NOMO-1 (cell line): ENCODE data around the gene ASB13.
"Not testable (repeated sequence)": the region's sequence is repeated elsewhere in the genome, so short reads cannot be mapped to it uniquely, and the experiment has no call there.

Experiments
- DNase-seq, 2 experiments: peaks; one replicate each; lab custom pipeline; 2025; ENCODE audit not compliant: unreplicated experiment in 2 of 2; lab: John Stamatoyannopoulos, UW

ASB13 gene

DNA sequence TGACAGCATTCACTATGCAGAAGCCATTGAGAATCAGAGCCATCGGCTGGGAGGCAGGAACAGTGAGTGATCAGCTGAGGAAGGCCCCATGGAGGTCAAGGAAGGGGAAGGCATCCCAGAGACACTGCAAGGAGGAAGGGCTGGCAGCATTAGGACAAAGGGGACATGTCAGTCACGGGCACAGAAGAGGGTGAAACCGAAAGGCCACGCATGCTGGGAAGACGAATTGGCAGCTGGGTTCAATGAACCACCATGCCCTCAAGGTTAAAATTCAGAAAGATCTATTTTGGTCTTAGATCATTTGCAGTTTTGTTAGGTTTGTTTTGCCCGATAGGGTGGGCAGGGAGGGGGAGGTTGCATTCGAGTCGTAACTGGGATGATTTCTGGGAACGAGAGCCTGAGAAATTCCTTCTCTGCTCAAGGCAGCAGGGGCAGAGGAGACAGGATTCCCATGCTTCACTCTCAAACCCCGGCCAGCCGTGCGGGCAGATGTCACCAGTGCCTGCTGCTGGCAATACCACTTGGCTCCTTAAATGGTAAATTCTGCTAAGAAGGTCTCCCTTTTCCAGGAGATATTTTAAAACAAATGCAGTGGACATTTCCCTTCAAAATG, 57.7 kb downstream of the ASB13 start:
- no peak for DNase-seq

DNA sequence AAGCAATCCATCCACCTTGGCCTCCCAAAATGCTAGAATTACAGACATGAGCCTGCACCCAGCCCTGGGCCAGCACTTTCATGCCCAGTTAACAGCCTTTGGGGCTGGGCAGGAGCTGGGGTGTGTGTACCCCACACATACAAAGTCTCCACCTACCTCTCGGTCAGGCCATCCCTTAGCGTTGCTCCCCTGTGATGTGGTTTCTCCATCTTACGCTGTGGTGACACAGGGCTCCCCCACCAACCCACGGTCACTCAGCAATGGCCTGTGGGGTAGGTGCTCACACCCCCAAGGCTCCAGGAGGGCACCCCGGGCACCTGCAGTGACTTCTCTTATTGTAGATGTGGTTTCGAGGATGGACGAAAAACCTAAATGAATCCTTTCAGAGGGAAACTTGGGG, 58.8 kb downstream of the ASB13 start:
- DNase-seq, result no peak

DNA sequence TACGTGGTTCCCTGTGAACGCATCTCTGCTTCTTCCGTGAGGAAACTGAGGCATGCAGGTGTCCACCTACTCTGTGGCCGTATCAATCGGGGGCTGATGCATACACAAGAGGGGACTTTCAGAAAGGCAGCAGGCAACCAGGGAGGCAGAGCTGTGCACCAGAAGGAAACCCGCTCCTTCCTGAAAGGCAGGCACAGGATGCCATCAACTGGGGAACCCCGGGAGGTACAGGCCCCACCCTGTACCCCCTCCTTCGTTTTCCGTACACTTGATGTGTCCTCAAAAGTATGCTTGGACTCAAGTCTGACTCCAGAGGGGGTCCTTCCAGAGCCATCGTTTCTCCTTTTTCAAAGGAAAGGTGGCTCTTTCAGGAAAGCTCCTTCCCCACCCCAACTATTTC, 59.5 kb downstream of the ASB13 start:
- DNase-seq, result no peak

DNA sequence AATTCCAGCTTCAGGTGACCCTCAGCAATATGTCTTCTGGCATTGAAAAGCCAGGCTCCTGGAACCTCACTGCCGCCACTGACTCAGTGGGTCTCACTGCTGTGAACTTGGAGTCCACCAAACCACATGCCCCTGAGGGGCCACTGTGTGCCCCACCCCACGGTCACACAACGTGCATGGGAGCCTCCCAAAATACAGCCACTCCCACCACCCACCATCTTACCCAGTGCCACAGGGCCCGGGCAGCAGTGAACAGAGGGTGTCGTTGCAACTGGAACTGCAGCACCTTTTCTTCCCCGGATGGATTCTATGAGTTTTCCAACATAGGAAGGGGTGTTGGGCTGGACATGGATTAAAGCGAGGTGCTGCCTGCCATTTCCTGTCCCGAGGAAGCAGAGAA, 60.1 kb downstream of the ASB13 start:
- no peak for DNase-seq

DNA sequence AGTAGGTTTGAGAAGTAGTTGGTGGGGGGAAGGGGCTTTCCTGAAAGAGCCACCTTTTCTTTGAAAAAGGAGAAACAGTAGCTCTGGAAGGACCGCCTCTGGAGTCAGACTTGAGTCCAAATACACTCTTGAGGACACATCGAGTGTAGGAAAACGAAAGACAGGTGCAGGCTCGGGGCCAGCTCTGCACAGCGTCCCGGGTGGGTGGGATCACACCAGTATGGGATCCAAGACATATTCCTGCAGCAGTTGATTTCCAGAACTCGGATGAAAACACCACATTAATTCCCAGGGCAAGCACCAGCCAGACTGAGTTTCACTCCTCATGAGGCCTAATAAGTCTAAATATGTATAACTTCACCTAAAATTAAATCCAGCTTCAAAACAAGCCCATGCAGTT, 61.4 kb downstream of the ASB13 start:
- DNase-seq, result no peak

DNA sequence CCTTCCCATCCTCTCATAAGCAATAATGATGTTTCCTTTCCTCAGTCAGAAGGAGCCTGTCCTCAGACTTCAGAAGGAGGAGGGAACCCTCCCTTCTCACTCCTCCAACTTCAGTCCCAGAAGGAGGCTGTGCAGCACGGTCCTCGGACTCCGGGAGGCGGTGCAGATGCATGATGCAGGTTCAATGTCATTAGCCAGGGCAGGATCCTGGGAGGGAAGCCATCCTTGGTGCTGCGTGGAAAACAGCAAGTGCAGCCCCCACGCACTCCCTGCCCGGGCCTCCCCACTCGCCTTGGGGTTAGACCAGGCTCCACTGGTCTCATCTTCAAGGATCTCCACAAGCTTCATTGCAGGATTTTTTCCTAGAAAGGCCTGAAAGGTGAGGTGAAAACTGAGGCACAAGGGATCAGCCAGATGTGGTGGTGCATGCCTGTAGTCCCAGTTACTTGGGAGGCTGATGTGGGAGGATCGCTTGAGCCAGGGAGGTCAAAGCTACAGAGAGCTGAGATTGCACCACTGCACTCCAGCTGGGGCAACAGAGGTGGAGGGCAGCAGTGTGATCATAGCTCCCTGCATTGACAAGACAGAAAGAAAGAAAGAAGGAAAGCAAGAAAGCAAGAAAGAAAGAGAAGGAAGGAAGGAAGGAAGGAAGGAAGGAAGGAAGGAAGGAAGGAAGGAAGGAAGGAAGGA, 62.0 kb downstream of the ASB13 start:
- DNase-seq, result no peak

DNA sequence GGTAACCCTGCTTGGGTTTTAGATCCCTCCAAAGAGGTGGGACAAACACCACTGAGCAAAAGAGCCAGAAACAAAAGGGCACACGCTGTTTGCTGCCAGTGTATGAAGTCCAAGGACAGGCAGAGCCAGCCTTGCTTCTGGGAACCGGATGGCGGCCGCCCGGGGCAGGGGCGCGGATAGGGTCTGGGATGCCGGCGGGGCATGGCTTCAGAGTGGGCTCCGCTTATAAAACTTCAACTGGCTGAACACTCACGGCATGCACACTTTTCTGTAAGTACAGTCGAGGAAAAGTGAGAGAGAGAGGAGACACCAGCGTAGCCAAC, 62.6 kb downstream of the ASB13 start:
- no peak for DNase-seq

DNA sequence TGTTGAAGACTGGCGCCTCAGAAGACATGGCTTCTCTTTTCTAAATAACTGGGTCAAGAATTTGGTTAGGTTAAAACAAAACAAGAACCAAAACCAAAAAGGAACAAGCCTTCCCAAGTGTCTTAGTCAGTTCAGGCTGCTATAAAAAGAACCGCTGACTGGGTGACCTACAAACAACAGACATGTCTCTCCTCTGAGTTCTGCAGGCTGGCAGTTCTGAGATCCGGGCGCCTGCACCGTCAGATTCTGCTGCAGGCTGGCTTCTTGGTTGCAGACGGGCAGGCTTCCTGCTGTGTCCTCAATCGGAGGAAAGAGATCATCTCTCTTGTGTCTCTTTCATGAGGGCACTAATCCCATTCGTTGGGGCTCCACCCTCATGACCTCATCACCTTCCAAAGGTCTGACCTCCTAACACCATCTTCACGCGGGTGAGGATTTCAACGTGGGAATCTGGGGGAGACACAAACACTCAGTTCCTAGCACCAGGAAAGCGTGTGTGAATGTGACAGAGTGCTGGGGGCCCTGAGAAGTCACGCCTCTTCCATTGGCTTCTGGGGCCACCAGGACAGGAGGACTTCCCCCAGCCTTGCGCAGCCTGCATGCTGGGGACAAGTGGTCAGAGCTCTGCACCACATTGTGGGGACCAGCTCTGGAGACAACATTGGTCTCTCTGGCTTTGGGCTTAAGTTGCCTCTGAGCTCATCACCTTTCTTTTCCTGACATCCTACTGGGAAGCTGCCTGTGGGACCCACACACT, 63.1 kb downstream of the ASB13 start:
- DNase-seq, result no peak

DNA sequence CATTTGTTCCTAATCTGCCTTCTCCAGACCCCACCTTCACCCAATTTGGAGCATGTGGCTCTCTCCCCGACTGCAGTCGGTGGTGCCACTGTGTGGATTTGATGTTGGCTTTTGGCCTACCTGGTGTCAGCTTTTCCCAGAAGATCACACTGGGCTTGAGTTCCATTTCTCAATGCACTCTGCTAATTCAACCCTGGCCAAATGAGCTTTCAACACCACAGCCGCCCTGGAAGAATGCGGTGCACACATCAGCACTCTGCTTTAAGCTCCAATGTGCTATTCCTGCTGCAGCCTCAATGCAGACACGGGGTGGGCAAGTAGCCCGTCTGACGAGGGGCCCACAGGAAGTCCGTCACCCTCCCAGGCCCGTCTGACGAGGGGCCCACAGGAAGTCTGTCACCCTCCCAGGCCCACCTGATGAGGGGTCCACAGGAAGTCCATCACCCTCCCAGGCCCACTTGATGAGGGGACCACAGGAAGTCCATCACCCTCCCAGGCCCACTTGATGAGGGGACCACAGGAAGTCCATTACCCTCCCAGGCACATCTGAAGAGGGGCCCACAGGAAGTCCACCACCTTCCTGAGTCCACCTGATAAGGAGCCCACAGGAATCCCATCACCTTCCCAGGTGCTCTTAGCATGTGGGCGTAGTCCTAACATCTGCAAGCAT, 64.4 kb downstream of the ASB13 start:
- DNase-seq, result no peak

DNA sequence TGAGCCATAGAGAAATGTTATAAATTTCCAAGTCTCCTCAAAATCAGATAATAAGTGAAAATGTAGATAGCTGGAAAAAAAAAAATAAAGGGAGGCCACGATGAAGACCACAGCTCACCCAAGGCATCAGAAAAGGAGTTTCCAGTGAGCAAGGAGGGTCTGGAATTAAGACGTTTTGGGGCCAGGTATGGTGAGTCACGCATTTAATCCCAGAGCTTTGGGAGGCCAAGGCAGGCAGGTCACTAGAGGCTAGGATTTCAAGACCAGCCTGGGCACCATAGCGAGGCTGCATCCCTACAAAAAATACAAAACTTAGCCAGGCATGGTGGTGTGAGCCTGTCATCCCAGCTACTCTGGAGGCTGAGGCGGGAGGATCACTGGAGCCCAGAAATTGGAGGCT, 65.5 kb downstream of the ASB13 start:
- DNase-seq, result no peak

DNA sequence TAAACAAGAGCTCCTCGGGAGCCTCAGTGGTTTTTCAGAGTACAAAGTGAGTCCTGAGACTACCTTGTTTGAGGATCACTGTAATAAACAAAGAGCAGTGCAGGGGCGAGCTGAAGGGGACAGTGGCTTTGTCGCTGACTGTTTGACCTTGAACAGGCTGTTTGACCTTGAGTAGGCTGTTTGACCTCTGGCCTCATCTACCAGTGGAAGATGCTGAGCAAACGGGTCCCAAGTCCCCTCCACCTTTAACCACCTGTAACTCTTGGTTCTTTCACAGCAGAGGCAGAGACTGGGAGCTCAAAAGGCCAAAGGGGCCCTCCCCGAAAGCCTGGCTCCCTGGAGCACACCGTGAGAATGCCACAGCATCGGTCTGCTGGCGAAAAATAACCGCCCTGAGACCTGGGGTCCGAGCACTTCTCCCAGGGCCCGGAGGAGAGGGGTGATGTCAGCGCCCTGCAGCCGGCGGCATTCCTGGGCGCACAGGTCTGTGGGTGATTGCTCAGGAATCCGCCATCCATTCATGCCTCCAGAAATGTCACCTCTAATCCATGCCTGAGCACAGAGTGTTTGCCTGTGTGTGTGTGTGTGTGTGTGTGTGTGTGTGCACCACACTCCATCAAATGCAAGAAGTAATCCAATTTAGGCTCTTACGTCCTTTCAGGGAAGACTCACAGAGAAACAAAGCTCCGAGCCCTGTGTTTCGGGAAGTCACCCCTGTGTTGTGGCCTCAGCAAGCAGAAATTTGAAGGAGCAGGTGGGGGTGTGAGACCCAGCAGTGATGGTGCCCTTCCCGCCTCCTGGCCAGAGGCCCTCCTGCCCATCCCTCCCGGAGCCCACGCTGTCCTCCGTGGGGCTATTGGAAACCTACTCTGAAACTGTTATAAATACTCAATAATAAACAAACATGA, 66.5 kb downstream of the ASB13 start:
- no peak for DNase-seq

DNA sequence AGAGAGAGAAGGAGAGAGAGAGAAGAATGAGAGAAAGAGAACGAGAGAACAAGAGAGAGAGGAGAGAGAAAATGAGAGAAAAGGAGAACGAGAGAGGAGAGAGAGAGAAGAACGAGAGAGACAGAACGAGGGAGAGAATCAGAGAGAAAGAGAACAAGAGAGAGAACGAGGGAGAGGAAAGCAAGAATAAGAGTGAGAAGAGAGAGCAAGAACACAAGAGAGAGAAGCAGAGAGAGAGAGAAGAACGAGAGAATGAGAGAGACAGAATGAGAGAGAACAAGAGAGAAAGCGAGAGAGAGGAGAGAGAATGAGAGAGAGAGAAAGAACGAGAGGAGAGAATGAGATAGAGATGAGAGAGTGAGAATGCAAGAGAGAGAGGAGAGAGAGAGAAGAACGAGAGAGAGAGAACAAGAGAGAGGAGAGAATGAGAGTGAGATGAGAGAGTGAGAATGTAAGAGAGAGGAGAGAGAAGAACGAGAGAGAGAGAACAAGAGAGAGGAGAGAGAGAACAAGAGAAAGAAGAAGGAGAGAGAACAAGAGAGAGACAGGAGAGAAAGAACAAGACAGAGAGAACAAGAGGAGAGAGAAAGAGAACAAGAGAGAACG, 68.2 kb downstream of the ASB13 start:
- DNase-seq, result no peak

DNA sequence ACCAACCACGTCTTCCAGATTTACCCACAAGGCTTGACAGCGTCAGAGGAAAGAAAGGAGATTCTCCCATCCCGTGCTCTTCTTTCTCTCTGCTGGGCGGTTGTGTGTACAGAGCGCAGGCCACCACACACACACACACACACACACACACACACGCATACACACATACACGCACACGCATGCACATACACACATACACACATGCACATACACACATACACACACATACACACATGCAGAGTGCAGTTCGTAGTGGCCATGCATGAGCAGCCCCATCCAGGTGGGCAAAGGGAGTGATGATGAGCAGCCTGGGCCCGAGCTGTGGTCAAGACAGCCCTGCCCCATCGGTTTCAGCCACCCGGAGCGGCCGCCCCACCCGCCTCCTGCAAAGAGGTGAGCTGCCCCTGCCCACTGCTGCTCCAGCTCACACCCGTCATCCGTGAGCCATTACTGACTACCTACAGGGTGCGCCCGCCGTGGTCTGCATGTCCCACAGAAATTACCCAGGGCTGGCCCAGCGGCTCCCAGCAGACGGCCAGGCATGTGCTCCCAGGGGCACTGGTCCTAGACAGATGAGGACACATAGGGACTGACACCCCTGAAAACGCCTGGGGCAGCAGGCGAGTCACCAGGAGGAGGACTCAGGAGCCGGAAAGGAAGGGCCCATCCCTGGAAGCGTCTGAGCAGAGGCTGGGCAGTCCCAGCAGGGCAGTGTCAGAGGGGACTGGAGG, 69.6 kb downstream of the ASB13 start:
- no peak for DNase-seq

DNA sequence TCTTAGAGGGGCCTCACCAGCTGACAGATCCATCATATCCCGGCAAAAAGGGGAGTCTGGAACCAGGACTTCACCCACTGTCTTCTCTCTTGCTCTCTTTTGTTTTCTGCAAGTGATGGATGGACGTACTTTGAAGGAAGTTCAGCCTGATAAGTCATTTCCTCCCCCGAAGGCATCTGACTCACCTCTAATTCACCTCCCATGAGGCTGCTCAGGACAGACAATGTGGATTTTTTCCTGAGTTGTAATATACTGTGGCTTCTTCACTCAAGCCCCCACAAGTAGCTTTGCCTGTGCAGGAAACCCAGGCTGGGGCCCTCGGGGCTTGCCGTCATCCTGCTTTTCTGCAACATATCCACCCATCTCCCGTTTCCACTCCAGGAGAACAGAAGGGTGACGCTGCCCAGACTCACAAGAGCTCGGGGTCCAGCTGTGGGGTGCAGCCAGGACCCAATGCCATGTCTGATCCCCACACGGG, 70.4 kb downstream of the ASB13 start:
- peak in 1 of 2 experiments; percentile 2 for DNase-seq

DNA sequence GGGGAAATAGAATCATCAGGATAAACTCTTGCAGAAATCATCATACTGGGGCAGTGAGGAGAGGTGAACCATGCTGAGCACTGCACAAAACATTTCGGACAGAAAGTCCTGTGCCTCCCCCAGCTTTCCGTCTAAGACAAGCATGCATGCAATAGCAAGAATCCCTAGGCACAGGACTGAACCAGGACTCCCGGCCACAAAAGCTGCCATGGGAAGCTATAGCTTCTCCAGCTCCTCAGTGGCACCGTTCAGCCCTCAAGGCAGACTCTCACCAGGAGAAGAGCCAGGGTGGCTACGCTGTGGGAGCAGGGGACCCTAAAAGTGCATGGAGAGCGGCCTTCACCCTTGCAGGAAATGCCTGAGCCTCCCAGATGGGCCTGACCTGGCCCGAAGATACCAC, 70.8 kb downstream of the ASB13 start:
- no peak for DNase-seq

DNA sequence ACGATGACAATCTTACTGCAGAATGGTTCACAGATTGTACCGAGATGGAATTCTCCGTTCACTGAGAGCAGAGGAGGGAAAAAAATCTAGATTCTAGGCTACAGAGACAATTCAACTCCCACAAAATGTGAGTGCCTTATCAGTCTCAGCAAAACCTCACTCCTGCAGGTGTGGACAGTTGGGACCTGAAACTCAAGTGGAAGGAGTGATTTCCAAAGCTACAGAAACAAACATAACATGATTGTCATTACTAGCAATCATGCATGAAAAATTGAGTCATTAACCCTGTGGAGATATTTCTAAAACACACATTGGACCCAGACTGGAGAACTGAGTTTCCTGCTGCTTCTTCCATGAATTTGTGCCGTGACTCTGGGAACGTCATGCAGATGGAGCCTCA, 71.3 kb downstream of the ASB13 start:
- DNase-seq, result no peak

DNA sequence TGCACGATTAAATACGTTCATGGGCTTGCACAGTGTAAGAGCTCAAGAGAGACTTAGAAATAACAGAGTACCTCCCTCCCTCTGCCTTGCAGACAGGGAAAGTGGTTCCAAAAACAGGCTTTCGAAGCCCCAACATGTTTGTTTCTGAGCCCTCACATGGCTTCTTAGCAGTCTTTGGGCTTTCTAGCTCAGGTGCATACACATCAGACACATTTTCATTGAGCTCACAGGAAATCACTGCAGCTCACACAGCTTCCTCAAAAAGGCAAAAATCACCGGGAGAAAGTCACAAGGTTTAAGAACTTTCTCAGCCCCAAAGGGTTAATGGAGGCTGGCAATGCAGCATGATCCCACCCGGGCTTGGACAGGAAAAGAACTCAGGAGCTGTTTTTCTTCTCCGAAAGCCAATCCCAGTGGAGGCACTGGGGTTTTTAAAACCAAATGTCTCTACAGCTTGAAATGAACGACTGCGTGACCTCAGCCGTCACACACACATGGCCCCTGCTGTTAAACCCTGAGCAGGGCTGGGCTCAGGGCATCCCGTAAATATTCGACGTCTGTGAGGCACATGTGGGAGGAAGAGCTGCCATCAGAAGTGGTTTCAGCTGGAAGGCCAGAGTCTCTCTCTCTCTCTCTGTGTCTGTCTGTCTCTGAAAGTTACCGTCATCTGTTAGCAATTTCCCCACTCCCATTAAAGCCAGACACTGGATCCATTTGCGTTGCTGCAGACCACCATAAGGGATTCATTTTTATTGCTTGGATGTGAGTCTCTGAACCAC, 71.9 kb downstream of the ASB13 start:
- DNase-seq, result no peak

DNA sequence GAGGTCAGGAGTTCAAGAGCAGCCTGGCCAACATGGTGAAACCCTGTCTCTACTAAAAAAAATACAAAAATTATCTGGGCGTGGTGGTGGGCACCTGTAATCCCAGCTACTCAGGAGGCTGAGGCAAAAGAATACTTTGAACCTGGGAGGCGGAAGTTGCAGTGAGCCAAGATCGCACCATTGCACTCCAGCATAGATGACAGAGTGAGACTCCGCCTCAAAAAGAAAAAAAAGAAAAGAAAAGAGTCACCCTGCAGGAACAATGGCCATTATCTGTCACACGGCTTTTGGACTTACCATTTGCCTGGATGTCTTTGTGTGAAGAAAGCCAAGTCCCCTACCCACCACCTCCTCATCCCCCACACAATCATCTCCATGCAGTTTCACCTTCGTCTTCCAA, 73.0 kb downstream of the ASB13 start:
- DNase-seq, result not testable (repeated sequence)

DNA sequence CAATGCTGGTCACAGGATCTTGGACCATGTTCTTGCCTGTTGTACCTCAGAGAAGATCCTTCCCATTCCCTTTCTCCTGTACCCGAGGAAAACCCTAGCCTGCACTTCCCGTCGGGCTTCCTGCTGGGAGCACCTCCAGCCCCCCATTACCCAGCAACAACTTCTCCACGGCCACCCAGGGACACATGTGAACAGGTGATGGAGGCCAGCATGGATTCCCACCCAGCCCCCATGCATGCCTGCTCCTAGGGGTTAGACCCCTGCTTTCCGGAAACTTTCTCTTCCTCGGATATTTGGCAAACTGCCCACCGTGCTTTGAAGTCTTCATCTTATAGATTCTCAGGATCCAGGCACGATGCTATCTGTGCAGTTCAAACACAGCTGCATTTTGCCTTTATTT, 74.3 kb downstream of the ASB13 start:
- DNase-seq, result no peak
